CD14-positive monocyte (primary cell): ENCODE measurements around the gene TRAPPC10. TPM values are rescaled to one million over a fixed set of nuclear protein-coding genes. Genes with fewer than 3 reads are reported as not detected.

ENCODE experiments used
- DNase-seq, 3 donors: peaks; one replicate each; pipeline ENCODE4 v3.0.0-alpha.2; 2011 to 2022
- H2AFZ ChIP-seq: 2 replicates; pipeline ENCODE4 v1.6.0; 2012; ENCODE audit warnings: mild to moderate bottlenecking, low read depth, low read length, inconsistent platforms; ENCODE audit not compliant: insufficient read depth, poor library complexity, severe bottlenecking
- H3K27ac ChIP-seq, 2 donors: 1 replicate in 1 of 2; 2 replicates in 1 of 2; pipeline ENCODE4 v1.5.1; 2012 to 2013; ENCODE audit warnings: low read length in 2 of 2, control low read depth in 1 of 2, inconsistent platforms in 1 of 2, low read depth in 1 of 2, mild to moderate bottlenecking in 1 of 2
- H3K27me3 ChIP-seq, 2 donors: one replicate each; pipeline versions ENCODE4 v1.6.0 to v1.6.1; 2011 to 2013; ENCODE audit warnings: low read length in 2 of 2; ENCODE audit not compliant: control insufficient read depth in 2 of 2, insufficient read depth in 2 of 2
- H3K36me3 ChIP-seq, 2 donors: replicated peaks in 1 of 2; 1 replicate in 1 of 2; 2 replicates in 1 of 2; pipeline versions ENCODE4 v1.5.1 to v1.6.1; 2012 to 2013; ENCODE audit warnings: low read length in 2 of 2, control low read depth in 1 of 2, inconsistent platforms in 1 of 2, mild to moderate bottlenecking in 1 of 2; ENCODE audit not compliant: insufficient read depth in 2 of 2, control insufficient read depth in 1 of 2
- H3K4me1 ChIP-seq, 2 donors: 1 replicate in 1 of 2; 2 replicates in 1 of 2; pipeline versions ENCODE4 v1.5.1 to v1.6.1; 2012 to 2013; ENCODE audit warnings: low read length in 2 of 2, control low read depth in 1 of 2, inconsistent platforms in 1 of 2, mild to moderate bottlenecking in 1 of 2, moderate library complexity in 1 of 2; ENCODE audit not compliant: insufficient read depth in 2 of 2, control insufficient read depth in 1 of 2
- H3K4me2 ChIP-seq: replicated peaks from 2 replicates; pipeline ENCODE3; 2012; ENCODE audit warnings: low read length, moderate library complexity, mild to moderate bottlenecking; ENCODE audit not compliant: poor library complexity, severe bottlenecking; ENCODE audit errors: extremely low read depth
- H3K4me3 ChIP-seq, 3 experiments: fragments of 200-600 bp in 1 of 3; sonication (generic) in 1 of 3; replicated peaks in 1 of 3; 1 replicate in 2 of 3; 2 replicates in 1 of 3; pipeline ENCODE4 v1.5.1; 2011 to 2013; ENCODE audit warnings: low read length in 3 of 3, mild to moderate bottlenecking in 3 of 3, control low read depth in 2 of 3, low read depth in 2 of 3, inconsistent platforms in 1 of 3, moderate library complexity in 1 of 3
- H3K79me2 ChIP-seq: 2 replicates; pipeline ENCODE4 v1.6.0; 2012; ENCODE audit warnings: mild to moderate bottlenecking, control low read depth, inconsistent platforms, low read length, moderate library complexity; ENCODE audit not compliant: insufficient read depth
- H3K9ac ChIP-seq: 2 replicates; pipeline ENCODE4 v1.6.0; 2017; ENCODE audit warnings: low read length, mild to moderate bottlenecking; ENCODE audit not compliant: insufficient read depth, poor library complexity, severe bottlenecking
- H3K9me3 ChIP-seq, 2 donors: replicated peaks in 1 of 2; 1 replicate in 1 of 2; 2 replicates in 1 of 2; pipeline versions ENCODE4 v1.5.1 to v1.6.1; 2012 to 2013; ENCODE audit warnings: low read length in 2 of 2, control low read depth in 1 of 2; ENCODE audit not compliant: control insufficient read depth in 1 of 2, insufficient read depth in 1 of 2
- H4K20me1 ChIP-seq: 2 replicates; pipeline ENCODE4 v1.6.0; 2012; ENCODE audit warnings: mild to moderate bottlenecking, low read length, control low read depth, moderate library complexity; ENCODE audit not compliant: insufficient read depth
- H3K27ac Mint-ChIP-seq, 7 donors: one replicate each; pipeline ENCODE4 v1.8.0; 2020; ENCODE audit warnings: mild to moderate bottlenecking in 7 of 7, mixed read lengths in 7 of 7, moderate library complexity in 6 of 7, inconsistent platforms in 2 of 7
- H3K27me3 Mint-ChIP-seq, 3 donors: one replicate each; pipeline ENCODE4 v1.8.0; 2021 to 2022; ENCODE audit warnings: low read depth in 3 of 3, mild to moderate bottlenecking in 3 of 3, mixed read lengths in 3 of 3, moderate library complexity in 3 of 3, inconsistent platforms in 1 of 3
- H3K36me3 Mint-ChIP-seq, 2 donors: one replicate each; pipeline ENCODE4 v1.8.0; 2020; ENCODE audit warnings: mixed read lengths in 2 of 2, inconsistent platforms in 1 of 2, mild to moderate bottlenecking in 1 of 2
- H3K4me1 Mint-ChIP-seq: one replicate; pipeline ENCODE4 v1.8.0; 2020; ENCODE audit warnings: mild to moderate bottlenecking, mixed read lengths
- H3K4me3 Mint-ChIP-seq, 2 donors: one replicate each; pipeline ENCODE4 v1.8.0; 2020; ENCODE audit warnings: mild to moderate bottlenecking in 2 of 2, mixed read lengths in 2 of 2, moderate library complexity in 1 of 2
- H3K9me3 Mint-ChIP-seq, 7 donors: one replicate each; pipeline ENCODE4 v1.8.0; 2020 to 2022; ENCODE audit warnings: mixed read lengths in 7 of 7, mild to moderate bottlenecking in 6 of 7, moderate library complexity in 6 of 7, inconsistent platforms in 2 of 7
- WGBS: methylation state at CpG from one replicate; pipeline ENCODE4 v1.1.5; 2013; ENCODE audit warnings: missing lambda C conversion rate; ENCODE audit not compliant: insufficient coverage; 5-methylcytosine and 5-hydroxymethylcytosine counted together
- intact Hi-C, 2 donors: fragments of 100-400 bp; cut with micrococcal nuclease; formaldehyde crosslinking; loops; one replicate each; pipeline versions ENCODE4 v1.15.0 to v1.15.1; 2023
- polyA plus RNA-seq, 3 donors: library from polyadenylated mRNA; depleted of rRNA in 1 of 3; unstranded in 2 of 3; stranded (reverse) in 1 of 3; fragments of 300-500 nt in 2 of 3; fragments of >200 nt in 1 of 3; fragmentation: Illumina TruSeq in 2 of 3; gene quantifications; 1 replicate in 2 of 3; 2 replicates in 1 of 3; pipeline ENCODE4 v1.2.3, GENCODE V29; 2012 to 2021
- TF ChIP-seq, protein P1 (sequence below): fragments of 200-600 bp; IDR thresholded peaks from one replicate; pipeline ENCODE4 v1.8.0; 2022; ENCODE audit warnings: antibody characterized with exemption, mild to moderate bottlenecking

Gene TRAPPC10
- polyA plus RNA-seq, 3 donors: 5.9 to 40.6 (median 8.6) TPM

DNA sequence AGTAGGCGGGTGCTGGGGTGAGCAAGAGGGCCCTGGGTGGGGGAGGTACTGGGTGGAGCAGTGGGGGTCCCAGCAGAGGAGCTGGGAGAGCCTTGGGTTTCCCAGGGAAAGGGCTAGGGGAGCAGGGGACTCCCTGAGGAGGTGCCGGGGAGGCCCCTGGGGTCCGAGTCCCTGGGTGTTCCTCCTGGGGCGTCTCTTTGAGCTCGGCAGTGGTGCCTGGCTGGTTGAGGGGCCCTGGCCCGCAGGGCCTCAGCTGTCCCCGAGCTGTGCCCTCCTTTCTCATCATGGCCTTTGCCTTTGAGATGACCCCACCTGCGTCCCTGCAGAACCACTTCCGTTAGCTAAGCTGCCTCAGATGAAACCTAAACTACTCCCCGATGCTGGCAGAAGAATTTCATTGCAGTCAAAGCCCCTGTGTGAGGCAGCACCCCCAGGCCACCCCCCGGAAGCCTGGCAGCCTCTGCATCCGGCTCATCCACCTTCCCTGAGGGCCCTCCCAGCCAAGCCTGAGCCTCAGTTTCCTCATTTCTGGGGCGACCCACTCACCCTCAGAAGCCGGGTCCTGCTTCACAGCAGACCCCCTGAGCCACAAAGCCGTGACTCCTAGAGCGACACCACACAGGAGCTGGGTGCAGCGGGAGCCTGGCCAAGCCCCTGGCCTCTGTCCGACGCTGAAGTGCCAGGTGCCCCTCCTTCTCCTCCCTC is 43.5 kb upstream of the TRAPPC10 start:
- intact Hi-C loops: no loop called here
- H2AFZ ChIP-seq: no peak overlapping the region
- peaks cover 75 to 98% of the 10 kb centered on the region in 2 donors for H3K36me3 ChIP-seq

DNA sequence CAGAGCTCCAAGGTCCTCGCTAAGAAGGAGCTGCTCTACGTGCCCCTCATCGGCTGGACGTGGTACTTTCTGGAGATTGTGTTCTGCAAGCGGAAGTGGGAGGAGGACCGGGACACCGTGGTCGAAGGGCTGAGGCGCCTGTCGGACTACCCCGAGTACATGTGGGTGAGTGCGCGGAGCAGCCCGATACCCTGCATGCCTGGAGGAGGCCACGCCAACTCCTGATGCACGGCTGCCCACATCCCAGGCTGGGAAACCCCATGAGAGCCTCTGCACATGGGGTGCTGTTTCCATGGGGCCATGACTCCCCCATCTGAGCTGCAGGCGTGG is 43.0 kb upstream of the TRAPPC10 start:
- H3K4me2 ChIP-seq: no peak overlapping the region
- H3K4me1 ChIP-seq: no peaks in the 10 kb centered on the region
- WGBS: 96% methylated on average over 12 of the region's 17 CpGs
- peaks cover 87% of the 10 kb centered on the region for H4K20me1 ChIP-seq
- peaks cover 74 to 76% of the 10 kb centered on the region in 2 donors for H3K36me3 Mint-ChIP-seq
- H3K4me3 ChIP-seq: no peak overlapping the region
- H3K9me3 Mint-ChIP-seq: no peaks in the 10 kb centered on the region
- H3K36me3 ChIP-seq: peaks cover 76 to 94% of the 10 kb centered on the region in 2 donors
- H2AFZ ChIP-seq: no peak overlapping the region
- H3K4me1 Mint-ChIP-seq: no peaks in the 10 kb centered on the region
- no peaks in the 10 kb centered on the region for H3K27me3 Mint-ChIP-seq
- H3K4me3 Mint-ChIP-seq: no peak overlapping the region
- intact Hi-C loops: no loop called here
- no peaks in the 10 kb centered on the region for H3K79me2 ChIP-seq
- peak overlapping the region in 1 of 7 donors; percentile 40 for H3K27ac Mint-ChIP-seq
- no peak for DNase-seq
- H3K27me3 ChIP-seq: no peaks in the 10 kb centered on the region
- TF ChIP-seq, protein P1, sequence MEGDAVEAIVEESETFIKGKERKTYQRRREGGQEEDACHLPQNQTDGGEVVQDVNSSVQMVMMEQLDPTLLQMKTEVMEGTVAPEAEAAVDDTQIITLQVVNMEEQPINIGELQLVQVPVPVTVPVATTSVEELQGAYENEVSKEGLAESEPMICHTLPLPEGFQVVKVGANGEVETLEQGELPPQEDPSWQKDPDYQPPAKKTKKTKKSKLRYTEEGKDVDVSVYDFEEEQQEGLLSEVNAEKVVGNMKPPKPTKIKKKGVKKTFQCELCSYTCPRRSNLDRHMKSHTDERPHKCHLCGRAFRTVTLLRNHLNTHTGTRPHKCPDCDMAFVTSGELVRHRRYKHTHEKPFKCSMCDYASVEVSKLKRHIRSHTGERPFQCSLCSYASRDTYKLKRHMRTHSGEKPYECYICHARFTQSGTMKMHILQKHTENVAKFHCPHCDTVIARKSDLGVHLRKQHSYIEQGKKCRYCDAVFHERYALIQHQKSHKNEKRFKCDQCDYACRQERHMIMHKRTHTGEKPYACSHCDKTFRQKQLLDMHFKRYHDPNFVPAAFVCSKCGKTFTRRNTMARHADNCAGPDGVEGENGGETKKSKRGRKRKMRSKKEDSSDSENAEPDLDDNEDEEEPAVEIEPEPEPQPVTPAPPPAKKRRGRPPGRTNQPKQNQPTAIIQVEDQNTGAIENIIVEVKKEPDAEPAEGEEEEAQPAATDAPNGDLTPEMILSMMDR: no peak
- no peaks in the 10 kb centered on the region for H3K9me3 ChIP-seq
- no peak overlapping the region for H3K9ac ChIP-seq
- no peak overlapping the region for H3K27ac ChIP-seq

More for the DNA sequence above, 43.5 kb upstream of the TRAPPC10 start:
- H3K4me1 Mint-ChIP-seq: no peaks in the 10 kb centered on the region
- H3K27me3 Mint-ChIP-seq: no peaks in the 10 kb centered on the region
- no peaks in the 10 kb centered on the region for H3K4me1 ChIP-seq
- 98% methylated on average over 18 of the region's 19 CpGs for WGBS
- H3K27me3 ChIP-seq: no peaks in the 10 kb centered on the region
- H3K9me3 ChIP-seq: no peaks in the 10 kb centered on the region
- H3K4me2 ChIP-seq: no peak overlapping the region
- TF ChIP-seq, protein P1: no peak
- no peaks in the 10 kb centered on the region for H3K9me3 Mint-ChIP-seq
- H3K27ac Mint-ChIP-seq: peak overlapping the region in 1 of 7 donors; percentile 64
- no peak overlapping the region for H3K4me3 ChIP-seq
- H3K79me2 ChIP-seq: no peaks in the 10 kb centered on the region
- peaks cover 74 to 76% of the 10 kb centered on the region in 2 donors for H3K36me3 Mint-ChIP-seq
- no peak overlapping the region for H3K9ac ChIP-seq
- no peak for DNase-seq
- H3K4me3 Mint-ChIP-seq: no peak overlapping the region
- peaks cover 90% of the 10 kb centered on the region for H4K20me1 ChIP-seq
- no peak overlapping the region for H3K27ac ChIP-seq
